Measurements from ENCODE around the gene CSMD2.

Gene CSMD2

DNA sequence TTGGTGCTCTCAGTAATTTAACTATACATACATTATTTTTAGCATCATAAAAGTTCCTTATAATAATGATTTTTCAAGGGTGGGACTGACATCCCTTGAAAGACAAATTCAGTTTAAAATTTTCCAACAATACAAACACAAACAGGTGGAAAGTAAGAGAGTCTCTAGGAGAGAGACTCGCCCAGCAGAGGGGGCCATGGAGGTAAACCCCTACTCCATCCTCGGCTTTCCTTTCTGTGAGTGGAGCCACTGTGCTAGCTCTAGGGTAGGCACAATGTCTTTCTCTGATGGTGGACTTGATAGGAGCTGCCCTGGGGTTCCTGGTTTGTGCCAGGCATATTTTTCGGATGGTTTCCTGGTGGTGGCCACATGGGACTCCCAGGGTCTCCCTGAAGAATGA, 8.3 kb downstream of the CSMD2 start:
- Histone ChIP-seq H3K9me3 (ENCODE audit: control insufficient read depth, insufficient read depth, low read length) (no peaks in the 10 kb centered on the region), H3K4me3 (ENCODE audit: low read length) (no peak overlapping the region), H3K27ac (ENCODE audit: low read length) (no peak overlapping the region), H3K4me1 (ENCODE audit: control insufficient read depth, insufficient read depth, low read length) (0 out of 2 replicates have a peak, but pooled peaks cover 3% of the 10 kb centered on the region), H3K36me3 (ENCODE audit: control insufficient read depth, insufficient read depth, low read length) (no peaks in the 10 kb centered on the region), H3K27me3 (ENCODE audit: control insufficient read depth, insufficient read depth, low read length) (no peaks in the 10 kb centered on the region)
- WGBS (ENCODE audit: insufficient coverage, insufficient read length): no CpG with 5 or more reads among the region's 3 CpGs
- DNase-seq (ENCODE audit: low read depth, low spot score): no peak

- Histone ChIP-seq H3K4me1 (ENCODE audit: control insufficient read depth, insufficient read depth, low read length) (0 out of 2 replicates have a peak, but pooled peaks cover 5% of the 10 kb centered on the region), H3K27me3 (ENCODE audit: control insufficient read depth, insufficient read depth, low read length) (no peaks in the 10 kb centered on the region), H3K9me3 (ENCODE audit: control insufficient read depth, insufficient read depth, low read length) (no peaks in the 10 kb centered on the region), H3K4me3 (ENCODE audit: low read length) (no peak overlapping the region), H3K27ac (ENCODE audit: low read length) (no peak overlapping the region), H3K36me3 (ENCODE audit: control insufficient read depth, insufficient read depth, low read length) (no peaks in the 10 kb centered on the region)
- no CpG with 5 or more reads among the region's 2 CpGs for WGBS (ENCODE audit: insufficient coverage, insufficient read length)
- DNase-seq (ENCODE audit: low read depth, low spot score): no peak
Measured at GRCh38 chr1:34155860-34156259, 9.2 kb downstream of the CSMD2 start.

GRCh38 chr1:34153246-34153645, 11.8 kb downstream of the CSMD2 start:
- WGBS (ENCODE audit: insufficient coverage, insufficient read length): no CpG with 5 or more reads among the region's 4 CpGs
- no peak overlapping the region for H3K27ac ChIP-seq (ENCODE audit: low read length)
- no peaks in the 10 kb centered on the region for H3K36me3 ChIP-seq (ENCODE audit: control insufficient read depth, insufficient read depth, low read length)
- H3K9me3 ChIP-seq (ENCODE audit: control insufficient read depth, insufficient read depth, low read length): no peaks in the 10 kb centered on the region
- no peaks in the 10 kb centered on the region for H3K27me3 ChIP-seq (ENCODE audit: control insufficient read depth, insufficient read depth, low read length)
- DNase-seq (ENCODE audit: low read depth, low spot score): no peak
- no peak overlapping the region for H3K4me3 ChIP-seq (ENCODE audit: low read length)
- peaks cover 3% of the 10 kb centered on the region; the same call in 1 of the 2 replicates for H3K4me1 ChIP-seq (ENCODE audit: control insufficient read depth, insufficient read depth, low read length)

GRCh38 chr1:34149501-34149900, 15.5 kb downstream of the CSMD2 start:
- no peak for DNase-seq (ENCODE audit: low read depth, low spot score)
- no peaks in the 10 kb centered on the region for H3K36me3 ChIP-seq (ENCODE audit: control insufficient read depth, insufficient read depth, low read length)
- no peak overlapping the region for H3K27ac ChIP-seq (ENCODE audit: low read length)
- peaks cover 5% of the 10 kb centered on the region; the same call in 1 of the 2 replicates for H3K4me1 ChIP-seq (ENCODE audit: control insufficient read depth, insufficient read depth, low read length)
- H3K4me3 ChIP-seq (ENCODE audit: low read length): no peak overlapping the region
- H3K27me3 ChIP-seq (ENCODE audit: control insufficient read depth, insufficient read depth, low read length): no peaks in the 10 kb centered on the region
- H3K9me3 ChIP-seq (ENCODE audit: control insufficient read depth, insufficient read depth, low read length): no peaks in the 10 kb centered on the region
- no CpG with 5 or more reads among the region's 3 CpGs for WGBS (ENCODE audit: insufficient coverage, insufficient read length)

- Histone ChIP-seq H3K27ac (ENCODE audit: low read length) (no peak overlapping the region), H3K9me3 (ENCODE audit: control insufficient read depth, insufficient read depth, low read length) (no peaks in the 10 kb centered on the region), H3K4me3 (ENCODE audit: low read length) (no peak overlapping the region), H3K36me3 (ENCODE audit: control insufficient read depth, insufficient read depth, low read length) (no peaks in the 10 kb centered on the region), H3K4me1 (ENCODE audit: control insufficient read depth, insufficient read depth, low read length) (peaks cover 4% of the 10 kb centered on the region; the same call in 1 of the 2 replicates), H3K27me3 (ENCODE audit: control insufficient read depth, insufficient read depth, low read length) (no peaks in the 10 kb centered on the region)
- no peak for DNase-seq (ENCODE audit: low read depth, low spot score)
- no CpG with 5 or more reads among the region's 4 CpGs for WGBS (ENCODE audit: insufficient coverage, insufficient read length)
Measured at GRCh38 chr1:34147301-34147700, 17.7 kb downstream of the CSMD2 start.

- WGBS (ENCODE audit: insufficient coverage, insufficient read length): no CpG with 5 or more reads among the region's 6 CpGs
- Histone ChIP-seq H3K27ac (ENCODE audit: low read length) (no peak overlapping the region), H3K36me3 (ENCODE audit: control insufficient read depth, insufficient read depth, low read length) (no peaks in the 10 kb centered on the region)
Measured at GRCh38 chr1:34144766-34145165, 20.3 kb downstream of the CSMD2 start.

DNA sequence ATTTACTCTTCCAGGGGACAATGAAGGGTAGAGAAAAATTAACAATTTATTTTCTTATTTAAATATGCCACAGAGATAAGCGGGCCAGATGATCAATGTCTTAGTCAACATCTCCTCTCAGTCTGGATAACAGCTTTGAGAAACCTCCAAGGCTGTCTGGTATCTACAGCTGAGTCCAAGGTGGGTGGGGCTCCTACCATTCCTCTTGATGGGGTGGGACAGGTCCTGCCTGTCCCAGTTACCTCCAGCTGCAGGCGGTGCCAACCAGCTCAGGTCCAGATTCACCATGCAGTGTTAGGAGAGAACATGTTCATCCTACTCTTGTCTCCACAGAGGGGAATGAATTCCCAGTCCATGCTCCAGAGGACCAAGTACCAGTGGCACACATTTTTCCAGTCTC, 21.1 kb downstream of the CSMD2 start:
- WGBS (ENCODE audit: insufficient coverage, insufficient read length): no CpG with 5 or more reads among the region's 2 CpGs
- H3K4me3 ChIP-seq (ENCODE audit: low read length): no peak overlapping the region
- H3K27ac ChIP-seq (ENCODE audit: low read length): no peak overlapping the region
- peaks cover 7% of the 10 kb centered on the region; the same call in 1 of the 2 replicates for H3K4me1 ChIP-seq (ENCODE audit: control insufficient read depth, insufficient read depth, low read length)
- no peaks in the 10 kb centered on the region for H3K27me3 ChIP-seq (ENCODE audit: control insufficient read depth, insufficient read depth, low read length)
- no peak for DNase-seq (ENCODE audit: low read depth, low spot score)
- no peaks in the 10 kb centered on the region for H3K9me3 ChIP-seq (ENCODE audit: control insufficient read depth, insufficient read depth, low read length)
- no peaks in the 10 kb centered on the region for H3K36me3 ChIP-seq (ENCODE audit: control insufficient read depth, insufficient read depth, low read length)

More at GRCh38 chr1:34144766-34145165, 20.3 kb downstream of the CSMD2 start:
- Histone ChIP-seq H3K4me1 (ENCODE audit: control insufficient read depth, insufficient read depth, low read length) (peaks cover 7% of the 10 kb centered on the region; the same call in 1 of the 2 replicates), H3K4me3 (ENCODE audit: low read length) (no peak overlapping the region), H3K9me3 (ENCODE audit: control insufficient read depth, insufficient read depth, low read length) (no peaks in the 10 kb centered on the region), H3K27me3 (ENCODE audit: control insufficient read depth, insufficient read depth, low read length) (no peaks in the 10 kb centered on the region)
- no peak for DNase-seq (ENCODE audit: low read depth, low spot score)

- Histone ChIP-seq H3K27me3 (ENCODE audit: control insufficient read depth, insufficient read depth, low read length) (no peaks in the 10 kb centered on the region), H3K9me3 (ENCODE audit: control insufficient read depth, insufficient read depth, low read length) (no peaks in the 10 kb centered on the region), H3K27ac (ENCODE audit: low read length) (no peak overlapping the region), H3K4me1 (ENCODE audit: control insufficient read depth, insufficient read depth, low read length) (peaks cover 6% of the 10 kb centered on the region; the same call in 1 of the 2 replicates), H3K36me3 (ENCODE audit: control insufficient read depth, insufficient read depth, low read length) (no peaks in the 10 kb centered on the region), H3K4me3 (ENCODE audit: low read length) (no peak overlapping the region)
- DNase-seq (ENCODE audit: low read depth, low spot score): no peak
- no CpG with 5 or more reads among the region's 7 CpGs for WGBS (ENCODE audit: insufficient coverage, insufficient read length)
Measured at GRCh38 chr1:34140011-34140676, 24.9 kb downstream of the CSMD2 start.

- H3K4me3 ChIP-seq (ENCODE audit: low read length): no peak overlapping the region
- no peaks in the 10 kb centered on the region for H3K27me3 ChIP-seq (ENCODE audit: control insufficient read depth, insufficient read depth, low read length)
- H3K36me3 ChIP-seq (ENCODE audit: control insufficient read depth, insufficient read depth, low read length): no peaks in the 10 kb centered on the region
- no peaks in the 10 kb centered on the region for H3K9me3 ChIP-seq (ENCODE audit: control insufficient read depth, insufficient read depth, low read length)
- DNase-seq (ENCODE audit: low read depth, low spot score): no peak
- WGBS (ENCODE audit: insufficient coverage, insufficient read length): no CpG with 5 or more reads among the region's 3 CpGs
- H3K27ac ChIP-seq (ENCODE audit: low read length): no peak overlapping the region
- peaks cover 6% of the 10 kb centered on the region; the same call in 1 of the 2 replicates for H3K4me1 ChIP-seq (ENCODE audit: control insufficient read depth, insufficient read depth, low read length)
Measured at GRCh38 chr1:34137411-34137810, 27.6 kb downstream of the CSMD2 start.

DNA sequence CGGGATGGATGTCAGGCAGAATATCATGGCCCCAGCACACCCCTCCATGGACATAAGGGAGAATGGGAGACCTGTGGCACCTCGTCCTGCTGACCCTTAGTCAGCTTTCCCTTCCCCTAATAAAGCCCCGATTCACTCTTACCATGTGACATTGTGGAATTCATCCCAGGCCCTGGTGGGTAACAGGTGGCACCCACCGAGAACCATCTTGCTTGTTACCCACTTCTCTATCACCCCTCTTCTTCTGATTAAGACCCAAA, 32.9 kb downstream of the CSMD2 start:
- H3K36me3 ChIP-seq (ENCODE audit: control insufficient read depth, insufficient read depth, low read length): no peaks in the 10 kb centered on the region
- no peak overlapping the region for H3K4me3 ChIP-seq (ENCODE audit: low read length)
- H3K27ac ChIP-seq (ENCODE audit: low read length): no peak overlapping the region
- DNase-seq (ENCODE audit: low read depth, low spot score): no peak
- no CpG with 5 or more reads among the region's 4 CpGs for WGBS (ENCODE audit: insufficient coverage, insufficient read length)
- H3K27me3 ChIP-seq (ENCODE audit: control insufficient read depth, insufficient read depth, low read length): no peaks in the 10 kb centered on the region
- H3K4me1 ChIP-seq (ENCODE audit: control insufficient read depth, insufficient read depth, low read length): no peaks in the 10 kb centered on the region
- H3K9me3 ChIP-seq (ENCODE audit: control insufficient read depth, insufficient read depth, low read length): no peaks in the 10 kb centered on the region

All from iPS DF 6.9 (cell line).